SK-N-MC (cell line): ENCODE data around the gene HKDC1.
"Not testable (repeated sequence)": the region's sequence is repeated elsewhere in the genome, so short reads cannot be mapped to it uniquely, and the experiment has no call there.

Experiments
- DNase-seq: peaks from one replicate; pipeline ENCODE4 v3.0.0-alpha.2; 2011; ENCODE audit warnings: low read depth, low spot score
- H3K27ac ChIP-seq: fragments of 200-600 bp; sonication (generic); 2 replicates; pipeline ENCODE4 v1.5.1; 2016; ENCODE audit warnings: mixed run types
- H3K36me3 ChIP-seq: fragments of 200-600 bp; sonication (generic); 2 replicates; pipeline ENCODE4 v1.6.1; 2017; ENCODE audit warnings: antibody characterized with exemption, low read length, mixed read lengths; ENCODE audit not compliant: insufficient read depth
- H3K4me3 ChIP-seq: fragments of 200-600 bp; sonication (generic); 2 replicates; pipeline ENCODE4 v1.5.1; 2016
- H3K9ac ChIP-seq: fragments of 200-600 bp; sonication (generic); 2 replicates; pipeline ENCODE4 v1.8.0; 2017; ENCODE audit warnings: mixed run types, mixed read lengths; ENCODE audit not compliant: insufficient read length
- H3K9me3 ChIP-seq: fragments of 200-600 bp; sonication (generic); 2 replicates; pipeline ENCODE4 v1.6.1; 2017; ENCODE audit warnings: low read depth, mild to moderate bottlenecking, antibody characterized with exemption, low read length, moderate library complexity, mixed read lengths
- EZH2 ChIP-seq: fragments of 200-600 bp; sonication (generic); IDR thresholded peaks from one replicate; pipeline ENCODE4 v1.6.1; 2017; ENCODE audit warnings: antibody characterized with exemption
- FOXP2 ChIP-seq: optimal IDR thresholded peaks from 2 replicates; pipeline ENCODE3; 2011; ENCODE audit warnings: mild to moderate bottlenecking, moderate library complexity; ENCODE audit not compliant: insufficient read depth; ENCODE audit errors: extremely low read length, control extremely low read depth
- POLR2AphosphoS5 ChIP-seq: IDR thresholded peaks from 2 replicates; pipeline ENCODE4 v1.6.1; 2012; ENCODE audit warnings: mild to moderate bottlenecking, low read depth, low read length, borderline replicate concordance

The HKDC1 gene

GRCh38 chr10:69220041-69220451, at the start of gene HKDC1:
Gene HKDC1, plus strand, starts transcription at chr10:69220332. Its CDS starts 104 bp downstream, at chr10:69220436.
- no peak within 1 kb of the TSS for H3K27ac ChIP-seq
- TF ChIP-seq EZH2 (no peak), POLR2AphosphoS5 (no peak), FOXP2 (no peak)
- no peak for DNase-seq
- H3K4me3 ChIP-seq = no peak within 1 kb of the TSS
- H3K9me3 ChIP-seq = no peaks in the 10 kb centered on the region
- no peaks in the 10 kb centered on the region for H3K36me3 ChIP-seq
- H3K9ac ChIP-seq = no peak within 1 kb of the TSS

- no peak overlapping the region for H3K4me3 ChIP-seq
- DNase-seq = no peak
- TF ChIP-seq POLR2AphosphoS5 (no peak), FOXP2 (no peak), EZH2 (no peak)
- H3K27ac ChIP-seq = no peak overlapping the region
- no peak overlapping the region for H3K9ac ChIP-seq
- H3K9me3 ChIP-seq = no peaks in the 10 kb centered on the region
- no peaks in the 10 kb centered on the region for H3K36me3 ChIP-seq
Measured at GRCh38 chr10:69172241-69172982, 47.7 kb upstream of the HKDC1 start.

GRCh38 chr10:69175326-69175725, 44.8 kb upstream of the HKDC1 start:
- H3K9me3 ChIP-seq, H3K36me3 ChIP-seq, H3K27ac ChIP-seq, H3K4me3 ChIP-seq, DNase-seq, H3K9ac ChIP-seq: not testable (repeated sequence)

GRCh38 chr10:69176823-69177222, 43.3 kb upstream of the HKDC1 start:
- TF ChIP-seq FOXP2 (no peak), EZH2 (no peak), POLR2AphosphoS5 (no peak)
- Histone ChIP-seq H3K9me3 (no peaks in the 10 kb centered on the region), H3K27ac (no peak overlapping the region), H3K9ac (no peak overlapping the region), H3K4me3 (no peak overlapping the region), H3K36me3 (no peaks in the 10 kb centered on the region)
- DNase-seq = no peak

GRCh38 chr10:69179089-69179742, 40.9 kb upstream of the HKDC1 start:
- peak overlapping the region; percentile 97 for H3K9ac ChIP-seq
- peak overlapping the region; percentile 93 for H3K27ac ChIP-seq
- TF ChIP-seq FOXP2 (no peak), EZH2 (no peak), POLR2AphosphoS5 (no peak)

GRCh38 chr10:69179743-69180524, 40.2 kb upstream of the HKDC1 start, which contains the start of gene SUPV3L1:
Gene SUPV3L1, plus strand, starts transcription at chr10:69180234. Its CDS starts 58 bp downstream, at chr10:69180292.
- TF ChIP-seq POLR2AphosphoS5 = peak; percentile 65; the same call in 1 of the 2 replicates
- no peak for TF ChIP-seq EZH2
- DNase-seq = peak; percentile 73

More at GRCh38 chr10:69179089-69179742, 40.9 kb upstream of the HKDC1 start:
- Histone ChIP-seq H3K9me3 (no peaks in the 10 kb centered on the region), H3K4me3 (peak overlapping the region; percentile 84), H3K36me3 (no peaks in the 10 kb centered on the region; the same call in 1 of the 2 replicates)
- DNase-seq = no peak

GRCh38 chr10:69180525-69181204, 39.5 kb upstream of the HKDC1 start:
- TF ChIP-seq EZH2 = no peak
- no peak for TF ChIP-seq FOXP2
- DNase-seq = no peak
- H3K27ac ChIP-seq = peak overlapping the region; percentile 93; the same call in 1 of the 2 replicates

More at GRCh38 chr10:69179743-69180524, 40.2 kb upstream of the HKDC1 start, which contains the start of gene SUPV3L1:
- no peaks in the 10 kb centered on the region for H3K9me3 ChIP-seq
- H3K36me3 ChIP-seq = no peaks in the 10 kb centered on the region; the same call in 1 of the 2 replicates
- peak within 1 kb of the TSS; percentile 84 for H3K4me3 ChIP-seq
- H3K27ac ChIP-seq = peak within 1 kb of the TSS; percentile 93
- H3K9ac ChIP-seq = peak within 1 kb of the TSS; percentile 97

GRCh38 chr10:69181433-69181832, 38.7 kb upstream of the HKDC1 start:
- DNase-seq = no peak
- H3K4me3 ChIP-seq = peak overlapping the region; percentile 84
- TF ChIP-seq EZH2 (no peak), FOXP2 (no peak), POLR2AphosphoS5 (no peak)
- no peaks in the 10 kb centered on the region for H3K9me3 ChIP-seq
- peaks cover 1% of the 10 kb centered on the region; the same call in 1 of the 2 replicates for H3K36me3 ChIP-seq
- no peak overlapping the region for H3K27ac ChIP-seq
- H3K9ac ChIP-seq = peak overlapping the region; percentile 97

More at GRCh38 chr10:69180525-69181204, 39.5 kb upstream of the HKDC1 start:
- Histone ChIP-seq H3K9me3 (no peaks in the 10 kb centered on the region), H3K4me3 (peak overlapping the region; percentile 84), H3K9ac (peak overlapping the region; percentile 97), H3K36me3 (no peaks in the 10 kb centered on the region; the same call in 1 of the 2 replicates)
